CD4-positive, alpha-beta T cell treated with Interleukin-17A for 1 hour (primary cell): ENCODE results near the gene CYP1A2.
"Not testable (repeated sequence)": the region's sequence is repeated elsewhere in the genome, so short reads cannot be mapped to it uniquely, and the experiment has no call there.

Source experiments
- DNase-seq: peaks from one replicate; pipeline ENCODE4 v3.0.0-alpha.2; 2020

The CYP1A2 gene

GRCh38 chr15:74748322-74748946 lies at the start of gene CYP1A2:
TSS of gene CYP1A2 (plus strand) at chr15:74748845. CDS start at chr15:74749739, 894 bp downstream.
- no peak for DNase-seq

- no peak for DNase-seq
These were observed 39.6 kb upstream of the CYP1A2 start for GRCh38 chr15:74709011-74709410.

GRCh38 chr15:74709892-74710291 lies 38.8 kb upstream of the CYP1A2 start:
- no peak for DNase-seq

GRCh38 chr15:74710319-74711094 lies 38.1 kb upstream of the CYP1A2 start:
- DNase-seq, result no peak

GRCh38 chr15:74712311-74712710 lies 36.3 kb upstream of the CYP1A2 start:
- DNase-seq, result no peak

GRCh38 chr15:74716651-74717050 lies 32.0 kb upstream of the CYP1A2 start:
- no peak for DNase-seq

- no peak for DNase-seq
These were observed 26.1 kb upstream of the CYP1A2 start for GRCh38 chr15:74722591-74722990.

- no peak for DNase-seq
These were observed 25.5 kb upstream of the CYP1A2 start for GRCh38 chr15:74723187-74723586.

- DNase-seq, result peak; percentile 32
These were observed 24.8 kb upstream of the CYP1A2 start for GRCh38 chr15:74723754-74724334.

- no peak for DNase-seq
These were observed 23.9 kb upstream of the CYP1A2 start for GRCh38 chr15:74724570-74725224.

- DNase-seq, result peak; percentile 14
These were observed 23.3 kb upstream of the CYP1A2 start, which contains the start of gene CYP1A1 for GRCh38 chr15:74725225-74725774. TSS of gene CYP1A1 (minus strand) at chr15:74725528. CDS start at chr15:74723097, 2,431 bp downstream.

- DNase-seq, result peak; percentile 31
These were observed 22.5 kb upstream of the CYP1A2 start for GRCh38 chr15:74725845-74726773.

GRCh38 chr15:74726774-74727164 lies 21.9 kb upstream of the CYP1A2 start:
- no peak for DNase-seq

GRCh38 chr15:74727727-74728126 lies 20.9 kb upstream of the CYP1A2 start:
- DNase-seq, result no peak

- not testable (repeated sequence) for DNase-seq
These were observed 19.9 kb upstream of the CYP1A2 start for GRCh38 chr15:74728699-74729098.

- DNase-seq, result not testable (repeated sequence)
These were observed 19.3 kb upstream of the CYP1A2 start for GRCh38 chr15:74729372-74729771.

- DNase-seq, result no peak
These were observed 17.9 kb upstream of the CYP1A2 start for GRCh38 chr15:74730619-74731316.

GRCh38 chr15:74732846-74733245 lies 15.8 kb upstream of the CYP1A2 start:
- DNase-seq, result no peak

- DNase-seq, result no peak
These were observed 15.4 kb upstream of the CYP1A2 start for GRCh38 chr15:74733269-74733668.

GRCh38 chr15:74735305-74735704 lies 13.3 kb upstream of the CYP1A2 start:
- no peak for DNase-seq

- DNase-seq, result not testable (repeated sequence)
These were observed 10.4 kb upstream of the CYP1A2 start for GRCh38 chr15:74738239-74738638.
